Ishikawa (cell line): ENCODE measurements around the gene BACE2.

Experiments used
- CEBPB ChIP-seq: IDR thresholded peaks from 2 replicates; pipeline ENCODE4 v1.6.1; 2012
- CREB1 ChIP-seq: IDR thresholded peaks from 2 replicates; pipeline ENCODE4 v1.6.1; 2012; ENCODE audit warnings: low read depth
- EP300 ChIP-seq: IDR thresholded peaks from 2 replicates; pipeline ENCODE4 v1.6.1; 2012; ENCODE audit warnings: borderline replicate concordance
- FOXM1 ChIP-seq: IDR thresholded peaks from 2 replicates; pipeline ENCODE4 v1.6.1; 2012; ENCODE audit warnings: low read depth, borderline replicate concordance
- TAF1 ChIP-seq: IDR thresholded peaks from 2 replicates; pipeline ENCODE4 v1.6.1; 2012; ENCODE audit warnings: low read depth, mild to moderate bottlenecking
- YY1 ChIP-seq: IDR thresholded peaks from 2 replicates; pipeline ENCODE4 v1.6.1; 2012; ENCODE audit warnings: low read depth

GRCh38 chr21:41143596-41144325 is 24.2 kb upstream of the BACE2 start:
- TF ChIP-seq YY1 (no peak), CREB1 (no peak), CEBPB (no peak), FOXM1 (no peak), EP300 (no peak), TAF1 (no peak)
